Dermis microvascular lymphatic vessel endothelial cell (primary cell): ENCODE measurements around the gene SBF1. TPM values are rescaled to one million over a fixed set of nuclear protein-coding genes. Genes with fewer than 3 reads are reported as not detected.

ENCODE experiments used
- DNase-seq, 2 donors: peaks; one replicate each; pipeline versions ENCODE4 v3.0.0 to v3.0.0-alpha.2; 2010; ENCODE audit warnings: low read depth in 2 of 2
- total RNA-seq: library from RNA; depleted of rRNA; stranded (reverse); fragments of >200 nt; gene quantifications from 2 replicates; pipeline ENCODE4 v1.2.1, GENCODE V29; 2014

The SBF1 gene
- total RNA-seq, 1 donor from 2014 or later: 26.7 TPM

DNA sequence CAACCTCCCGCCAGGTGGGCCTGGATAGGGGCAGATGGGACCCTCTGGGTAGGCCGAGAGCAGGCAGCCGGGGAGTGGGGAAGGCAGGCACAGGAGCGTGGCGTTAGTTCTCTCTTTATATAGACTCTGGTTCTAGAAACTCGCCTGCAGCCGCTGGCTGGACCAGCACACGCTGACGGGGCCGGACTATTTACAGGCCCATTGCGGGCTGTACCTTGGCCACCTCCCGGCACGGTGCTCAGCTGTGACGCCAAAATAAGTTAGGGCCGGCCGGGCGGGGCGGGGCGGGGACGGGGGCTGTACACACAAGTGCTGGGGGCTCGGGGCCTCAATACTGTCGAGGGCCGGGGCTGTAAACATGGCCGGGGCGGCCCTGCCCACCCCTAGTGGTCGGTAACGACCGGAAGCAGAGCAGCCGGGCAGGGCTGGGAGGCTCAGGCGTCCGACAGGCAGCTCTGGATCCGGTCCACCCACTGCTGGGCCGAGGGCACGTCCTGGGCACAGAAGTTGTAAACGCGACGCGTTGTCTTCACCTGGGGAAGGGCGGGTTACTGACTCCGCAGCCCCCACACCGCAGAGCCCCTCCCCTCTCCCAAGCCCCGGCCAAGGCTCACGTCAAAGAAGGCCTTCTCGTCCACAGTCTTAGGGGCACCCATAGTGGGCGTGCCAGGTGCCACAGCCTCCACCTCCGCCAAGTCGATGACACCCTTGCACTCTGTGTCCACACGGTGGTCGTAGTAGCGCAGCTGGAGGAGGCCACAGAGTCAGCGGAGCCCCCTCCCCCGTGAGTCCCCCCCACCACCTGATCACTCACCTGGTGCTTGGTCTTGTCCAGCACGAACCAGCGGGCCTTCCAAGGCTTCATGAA, 27.9 kb downstream of the SBF1 start:
- no peak for DNase-seq

DNA sequence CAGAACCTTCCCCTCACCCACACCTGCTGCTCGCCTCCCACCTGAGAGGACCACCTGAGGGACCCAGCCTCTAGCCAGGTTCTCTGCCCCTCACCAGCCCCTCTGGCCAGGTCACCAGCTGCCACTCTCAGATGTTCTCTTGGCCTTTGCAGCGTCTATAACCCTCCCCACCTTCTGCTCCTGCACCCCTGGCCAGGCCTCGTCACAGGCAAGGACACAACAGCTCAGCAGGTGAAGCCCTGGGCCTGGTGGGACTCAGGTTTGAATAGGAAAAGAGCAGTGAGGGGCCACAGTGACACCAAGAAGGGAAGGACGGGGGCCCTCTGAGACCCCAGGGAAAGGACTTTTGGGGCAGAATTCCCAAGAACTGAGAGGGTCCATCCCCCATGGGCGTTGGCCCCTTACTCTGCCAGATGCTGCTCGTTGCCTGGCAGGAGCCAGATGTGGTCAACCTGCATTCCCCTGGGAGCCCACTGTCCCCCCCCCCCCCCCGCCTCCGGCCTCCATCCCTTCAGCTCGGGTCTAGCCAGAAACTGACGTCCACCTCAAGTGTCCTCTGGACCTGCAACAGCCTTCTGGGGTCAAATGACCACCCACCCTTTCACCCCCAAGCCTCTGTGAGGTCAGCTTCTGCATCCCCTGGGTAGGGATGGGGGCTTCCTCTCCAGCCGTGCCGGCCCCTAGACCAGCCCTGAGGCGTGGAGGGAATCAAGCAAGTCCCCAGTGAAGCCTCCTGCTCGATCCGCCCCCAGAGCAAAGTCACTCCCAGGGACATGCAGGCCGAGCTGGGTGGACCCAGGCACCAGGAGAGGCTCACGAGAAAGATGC, 28.7 kb downstream of the SBF1 start:
- DNase-seq: no peak

DNA sequence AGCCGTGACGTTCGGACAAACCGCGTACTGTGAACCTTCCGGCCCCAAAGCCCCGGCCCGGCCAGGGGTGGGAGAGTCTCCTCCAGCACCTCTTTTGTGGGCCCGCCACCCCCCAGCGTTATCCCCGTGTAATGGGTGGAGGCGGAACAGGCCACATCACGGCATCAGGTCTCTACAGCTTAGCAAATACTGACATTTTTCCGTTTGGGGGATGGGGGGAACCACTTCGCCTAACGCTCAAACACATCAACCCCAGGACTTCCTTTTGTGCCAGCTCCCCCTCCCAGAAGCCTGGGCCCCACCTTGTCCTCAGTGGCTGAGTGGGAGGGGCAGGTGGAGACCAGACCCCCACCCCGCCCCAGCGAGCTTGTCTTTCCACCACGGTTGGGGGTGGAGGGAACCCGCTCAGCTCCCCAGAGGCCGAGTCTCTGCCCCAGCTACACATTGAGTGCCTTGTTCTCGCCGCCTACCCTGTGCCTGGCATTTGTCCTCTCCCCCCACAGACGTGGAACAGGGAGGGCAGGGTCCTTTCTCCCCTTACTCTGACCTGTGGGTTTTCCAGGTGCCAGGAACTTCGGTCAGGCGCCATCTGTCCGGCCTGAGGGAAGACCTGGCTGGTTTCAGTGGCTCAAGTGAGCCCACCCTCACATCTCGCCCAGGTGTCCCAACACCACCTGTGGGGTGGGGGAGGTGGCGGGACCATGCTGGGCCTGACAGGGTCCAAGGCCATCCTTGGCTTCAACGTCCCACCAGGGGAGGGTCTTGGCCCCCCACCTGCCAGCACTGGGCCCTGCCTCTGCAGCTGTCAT, 29.6 kb downstream of the SBF1 start:
- DNase-seq: no peak

DNA sequence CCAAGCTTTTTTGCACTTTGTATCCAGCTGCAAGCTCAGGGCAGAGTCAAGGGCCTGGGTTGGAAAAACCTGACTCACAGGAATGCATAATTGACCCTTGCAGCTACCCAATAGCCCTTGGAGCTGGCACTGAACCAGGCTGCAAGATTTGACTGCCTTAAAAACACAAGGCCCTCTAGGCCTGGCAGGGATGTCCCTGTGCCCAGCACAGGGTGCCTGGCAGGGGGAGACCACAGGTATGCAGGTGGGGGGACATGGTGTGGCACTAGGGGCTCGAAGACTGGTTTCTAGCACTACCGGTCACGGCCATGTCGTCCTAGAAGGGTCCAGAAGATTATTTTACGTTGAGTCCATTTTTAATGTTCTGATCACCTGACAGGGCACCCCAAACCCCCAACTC, 30.2 kb downstream of the SBF1 start:
- DNase-seq: peak in 1 of 2 donors; percentile 54

DNA sequence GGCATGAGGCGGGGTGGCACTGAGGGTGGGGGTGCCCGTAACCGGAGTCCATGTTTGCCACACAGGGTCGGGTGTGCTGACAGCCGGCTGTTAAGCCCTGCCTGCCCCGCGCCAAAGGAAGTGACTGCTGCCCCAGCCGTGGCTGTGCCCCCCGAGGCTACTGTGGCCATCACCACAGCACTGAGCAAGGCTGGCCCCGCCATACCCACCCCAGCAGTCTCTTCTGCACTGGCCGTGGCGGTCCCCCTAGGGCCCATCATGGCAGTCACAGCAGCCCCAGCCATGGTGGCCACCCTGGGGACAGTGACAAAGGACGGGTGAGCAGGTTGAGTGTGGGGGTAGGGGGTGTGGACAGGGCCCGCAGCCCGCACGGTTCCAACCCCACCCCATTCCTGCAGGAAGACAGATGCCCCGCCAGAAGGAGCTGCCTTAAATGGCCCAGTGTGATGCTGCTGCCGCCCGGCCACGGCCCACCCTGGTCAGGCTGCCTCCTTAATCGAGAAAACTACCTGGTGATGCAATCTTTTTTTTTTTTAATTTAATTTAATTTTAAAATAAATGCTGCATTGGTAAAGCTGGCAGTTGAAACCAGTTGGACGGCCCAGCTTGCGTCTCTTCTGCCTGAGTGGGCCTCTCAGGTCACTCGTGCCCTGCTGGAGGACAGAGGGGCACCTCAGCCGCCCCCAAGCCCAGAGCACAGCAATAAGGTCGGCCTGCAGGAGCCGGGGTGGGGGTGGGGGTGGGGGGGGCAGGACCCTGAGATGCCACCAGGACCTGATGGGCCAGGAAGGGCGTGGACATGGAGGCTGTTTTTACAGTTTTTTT, 30.8 kb downstream of the SBF1 start:
- DNase-seq: no peak

DNA sequence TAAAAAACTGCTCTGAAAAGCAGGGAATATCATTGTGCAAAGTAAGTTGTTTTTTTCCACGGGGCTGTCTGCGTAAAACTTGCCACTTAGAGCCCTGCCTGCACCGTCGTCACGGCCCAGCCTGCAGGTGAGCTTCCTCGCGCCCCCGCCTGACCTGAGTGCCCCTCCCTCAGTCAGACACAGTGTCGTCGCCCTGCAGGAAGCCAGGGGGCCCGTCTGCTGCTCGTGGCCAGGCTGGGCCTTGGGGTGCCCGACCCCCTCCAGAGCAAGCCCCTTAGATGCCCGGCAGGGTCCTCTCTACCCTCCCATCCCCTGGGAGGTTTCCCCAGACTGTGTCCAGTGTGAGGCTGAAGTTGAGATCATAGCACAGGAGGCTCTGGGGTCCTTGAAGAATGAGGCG, 31.6 kb downstream of the SBF1 start:
- no peak for DNase-seq

DNA sequence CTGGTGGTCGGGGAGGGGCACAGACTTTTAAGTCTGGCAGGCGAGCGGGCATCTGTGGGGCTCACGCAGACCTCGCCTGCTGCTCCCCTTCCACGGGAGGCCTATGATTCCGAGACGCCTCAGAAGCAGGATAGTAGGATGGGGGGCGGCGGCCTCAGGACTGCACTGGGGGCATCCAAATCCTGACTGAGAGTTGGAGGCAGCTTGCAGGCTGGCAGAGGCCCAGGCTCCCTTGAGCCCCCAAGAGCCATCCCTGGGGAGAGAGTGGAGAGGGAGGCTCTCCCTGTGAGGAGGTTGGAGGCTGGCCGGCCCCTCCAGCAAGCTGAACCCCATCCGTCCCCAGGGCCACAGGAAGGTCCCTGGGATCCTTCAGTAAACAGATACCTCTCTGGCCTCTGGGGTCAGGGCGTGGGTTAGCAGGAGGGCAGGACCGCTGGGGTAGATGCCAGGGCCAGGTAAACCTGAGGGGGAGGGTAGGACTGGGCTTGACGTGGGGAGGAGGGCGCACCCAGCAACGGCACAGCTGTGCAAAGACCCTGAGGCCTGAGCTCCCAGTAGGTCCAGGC, 33.3 kb downstream of the SBF1 start:
- DNase-seq: no peak

DNA sequence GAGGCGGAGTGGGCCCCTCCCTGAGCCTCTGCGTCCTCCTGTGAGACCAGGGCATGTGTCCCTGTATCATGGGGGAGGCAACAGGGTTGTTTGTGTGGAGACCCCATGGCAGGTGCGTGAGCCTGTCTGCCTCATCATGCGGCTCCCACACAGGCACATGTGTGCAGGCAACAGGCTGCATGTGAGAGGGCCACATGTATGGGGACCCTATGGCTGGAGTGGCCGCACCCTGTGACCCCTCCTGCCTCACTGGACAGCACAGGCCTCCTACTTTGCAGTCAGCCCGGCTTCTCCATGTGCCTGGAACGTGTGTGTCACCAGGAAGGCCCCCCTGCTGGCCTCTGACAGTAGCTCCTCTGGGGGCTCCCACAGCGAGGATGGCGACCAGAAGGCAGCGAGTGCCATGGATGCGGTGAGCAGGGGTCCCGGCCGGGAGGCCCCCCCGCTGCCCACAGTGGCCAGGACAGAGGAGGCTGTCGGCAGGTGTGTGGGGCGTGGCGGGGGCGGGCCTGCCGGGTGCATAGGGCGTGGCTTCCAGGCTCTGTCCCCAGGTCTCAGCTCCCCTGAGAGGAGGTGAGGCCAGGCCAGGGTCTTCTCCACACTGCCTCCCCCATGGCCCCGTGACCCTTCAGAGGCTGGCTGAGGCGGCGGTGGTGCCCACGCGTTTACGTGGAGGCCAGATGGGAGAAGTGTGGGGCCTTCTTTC, 34.1 kb downstream of the SBF1 start:
- no peak for DNase-seq

DNA sequence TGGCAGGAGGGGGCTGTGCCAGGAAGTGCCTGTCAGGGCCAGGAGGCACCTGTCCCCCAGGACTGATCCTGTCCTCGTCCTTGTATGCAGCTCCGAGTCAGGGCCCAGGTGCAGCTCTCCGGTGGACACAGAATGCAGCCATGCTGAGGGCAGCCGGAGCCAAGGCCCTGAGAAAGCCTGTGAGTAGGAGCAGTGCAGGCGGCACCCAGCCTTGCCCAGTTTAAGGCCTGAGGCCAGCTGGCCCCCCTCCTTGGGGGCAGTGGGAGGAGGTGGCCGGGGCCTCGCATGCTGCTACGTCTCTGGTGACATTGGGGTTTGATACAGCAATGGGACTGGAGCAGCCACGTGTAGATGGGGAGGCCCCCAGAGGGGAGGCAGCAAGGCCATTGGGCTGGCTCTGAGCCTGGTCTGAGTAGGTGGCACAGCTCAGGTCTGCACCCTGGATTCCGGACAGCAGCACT, 34.9 kb downstream of the SBF1 start:
- no peak for DNase-seq

DNA sequence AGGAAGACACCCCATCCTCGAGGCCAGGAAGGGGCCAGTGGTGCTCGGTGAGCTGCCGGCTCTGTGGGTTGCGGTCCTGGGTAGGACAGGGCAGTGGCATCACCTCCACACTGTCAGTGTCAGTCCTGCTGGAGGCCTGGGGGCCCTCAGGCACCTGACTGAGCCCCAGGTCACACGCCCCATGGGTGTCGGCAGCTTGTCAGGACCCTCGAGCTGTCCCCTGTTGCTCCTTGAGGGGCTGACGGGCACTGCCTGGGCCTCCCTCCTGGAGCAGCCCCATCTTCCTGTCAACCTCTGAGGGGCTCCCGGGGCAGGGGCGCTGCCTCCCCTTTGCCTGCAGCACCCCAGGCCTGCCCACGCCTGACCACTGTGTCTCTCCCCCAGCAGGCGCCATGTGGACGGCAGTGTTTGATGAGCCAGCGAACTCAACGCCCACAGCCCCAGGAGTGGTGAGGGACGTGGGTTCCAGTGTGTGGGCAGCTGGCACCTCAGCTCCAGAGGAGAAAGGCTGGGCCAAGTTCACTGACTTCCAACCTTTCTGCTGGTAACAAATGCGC, 35.4 kb downstream of the SBF1 start:
- DNase-seq: no peak

DNA sequence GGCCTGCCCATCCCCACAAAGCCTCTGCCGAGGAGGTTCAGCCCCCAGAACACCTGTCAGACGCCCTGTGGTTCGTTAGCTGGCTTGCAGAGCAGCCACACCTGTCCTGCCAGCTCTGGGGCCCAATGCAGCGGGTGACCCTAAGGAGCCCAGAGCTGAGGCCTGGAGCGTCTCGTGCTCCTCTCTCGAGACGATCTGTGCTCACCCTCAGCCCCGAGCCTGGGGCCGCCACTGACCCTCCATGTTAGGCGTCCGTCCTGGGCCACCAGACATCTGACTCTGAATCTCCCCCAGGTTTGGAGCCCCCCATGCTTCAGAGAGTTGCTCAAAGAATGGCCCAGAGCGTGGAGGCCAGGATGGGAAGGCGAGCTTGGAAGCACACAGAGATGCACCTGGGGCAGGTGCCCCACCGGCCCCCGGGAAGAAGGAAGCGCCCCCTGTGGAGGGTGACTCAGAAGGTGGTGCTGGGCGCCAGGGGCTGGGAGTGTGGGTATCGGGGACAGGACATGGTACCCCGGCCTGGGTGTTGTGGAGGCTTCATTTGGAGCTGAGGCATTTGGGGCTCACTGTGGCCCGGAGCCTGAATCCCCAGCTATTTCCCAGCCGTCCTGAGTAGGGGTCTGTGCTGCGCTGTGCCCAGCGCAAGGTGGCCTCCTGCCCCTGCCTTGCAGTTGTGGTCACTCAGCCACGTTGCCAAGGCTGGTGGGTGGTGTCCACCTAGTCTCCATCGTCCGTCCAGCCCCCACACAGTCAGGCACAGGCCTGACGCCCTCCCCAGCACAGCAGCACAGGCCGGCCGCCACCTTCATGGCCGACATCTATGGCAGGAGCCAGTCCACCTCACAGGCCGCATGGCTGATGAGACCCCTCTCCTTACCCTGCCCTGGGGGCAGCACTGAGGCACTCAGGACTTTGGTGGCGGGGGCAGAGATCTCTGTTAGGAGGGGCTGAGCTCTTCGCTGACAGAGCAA, 36.2 kb downstream of the SBF1 start:
- no peak for DNase-seq

DNA sequence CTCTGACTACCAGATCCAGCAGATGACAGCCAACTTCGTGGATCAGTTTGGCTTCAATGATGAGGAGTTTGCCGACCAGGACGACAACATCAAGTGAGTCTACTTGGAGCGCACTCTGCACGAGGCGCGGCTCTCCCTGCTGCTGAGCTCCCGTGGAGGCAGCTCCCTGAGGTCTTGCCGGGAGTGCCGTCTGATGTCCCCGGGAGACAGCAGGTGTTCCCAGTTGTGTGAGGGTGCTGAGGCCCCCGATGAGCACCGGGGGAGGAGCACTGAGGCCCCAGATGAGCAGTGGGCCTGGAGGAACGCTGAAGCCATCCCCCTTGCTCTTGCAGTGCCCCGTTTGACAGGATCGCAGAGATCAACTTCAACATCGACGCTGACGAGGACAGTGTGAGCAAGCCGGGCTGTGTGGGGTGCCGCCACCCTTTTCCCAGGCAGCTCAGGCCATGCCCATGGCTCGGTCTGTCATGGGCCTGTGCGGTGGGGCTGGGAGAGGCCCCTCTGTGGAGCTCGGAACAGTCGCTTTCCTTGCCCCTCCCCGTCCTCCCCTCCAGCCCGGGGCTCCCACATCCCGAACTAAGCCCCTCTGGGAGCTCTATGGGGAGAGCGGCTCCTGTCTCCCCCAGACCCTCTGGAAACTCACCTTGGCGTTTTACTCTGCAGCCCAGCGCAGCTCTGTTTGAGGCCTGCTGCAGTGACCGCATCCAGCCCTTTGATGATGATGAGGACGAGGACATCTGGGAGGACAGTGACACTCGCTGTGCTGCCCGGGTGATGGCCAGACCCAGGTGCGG, 37.1 kb downstream of the SBF1 start:
- DNase-seq: no peak

DNA sequence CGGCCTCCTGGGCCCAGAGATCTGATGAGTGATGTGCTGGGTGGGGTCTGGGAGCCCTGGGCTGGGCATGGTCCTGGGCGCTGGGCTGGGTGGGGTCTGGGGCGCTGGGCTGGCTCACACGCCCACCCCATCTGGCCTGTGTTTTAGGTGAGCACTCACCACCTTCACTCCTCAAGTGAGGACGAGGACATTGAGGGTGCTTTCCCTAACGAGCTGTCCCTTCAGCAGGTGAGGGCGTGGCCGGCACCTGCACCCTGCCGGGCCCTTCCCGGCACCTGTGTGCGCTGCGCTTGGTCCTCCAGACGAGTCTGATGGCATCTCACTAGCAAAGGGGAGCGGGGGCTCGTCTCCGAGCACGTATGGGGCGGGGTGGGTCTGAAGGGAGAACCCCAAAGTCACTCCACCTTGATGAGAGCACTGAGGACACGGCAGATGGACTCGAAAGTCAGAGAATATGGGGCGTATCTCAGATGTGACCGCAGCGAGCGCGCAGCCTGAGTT, 37.9 kb downstream of the SBF1 start:
- no peak for DNase-seq

DNA sequence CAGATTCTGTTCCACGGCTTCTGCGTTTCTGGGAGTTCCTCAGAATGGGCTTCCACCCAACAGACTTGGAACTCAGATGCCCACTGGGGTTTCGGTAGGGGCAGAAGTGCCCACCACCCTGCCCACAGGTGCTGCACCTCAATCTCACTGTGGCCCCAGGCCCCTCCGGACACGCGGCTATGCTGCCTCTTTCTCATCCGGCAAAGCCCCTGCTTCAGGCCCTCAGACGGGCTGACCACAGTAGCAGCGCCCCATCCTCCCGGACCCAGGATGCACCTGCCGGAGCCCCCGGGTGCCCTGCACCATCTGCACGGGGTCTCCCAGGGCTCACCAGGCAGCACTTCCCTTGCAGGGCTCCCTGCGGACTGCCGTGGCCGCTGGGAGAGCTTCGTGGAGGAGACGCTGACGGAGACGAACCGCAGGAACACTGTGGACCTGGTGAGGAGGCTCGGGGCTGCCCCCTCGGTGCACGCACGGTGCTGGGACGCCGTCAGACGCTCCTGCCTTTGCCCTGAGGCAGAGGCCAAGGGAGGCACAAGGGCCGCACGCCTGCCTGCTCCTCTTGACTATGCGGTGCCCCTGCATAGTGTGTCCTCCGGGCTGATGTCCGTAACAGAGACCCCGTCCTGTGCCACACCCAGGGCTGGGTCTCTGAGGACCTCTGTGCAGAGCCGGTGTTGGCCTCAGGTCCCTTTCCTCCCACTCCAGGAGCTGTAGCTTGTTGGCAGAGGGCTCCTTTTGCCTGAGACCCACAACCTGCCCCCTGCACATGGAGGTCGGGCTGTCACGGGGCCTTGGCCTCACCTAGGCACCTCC, 38.6 kb downstream of the SBF1 start:
- DNase-seq: no peak

DNA sequence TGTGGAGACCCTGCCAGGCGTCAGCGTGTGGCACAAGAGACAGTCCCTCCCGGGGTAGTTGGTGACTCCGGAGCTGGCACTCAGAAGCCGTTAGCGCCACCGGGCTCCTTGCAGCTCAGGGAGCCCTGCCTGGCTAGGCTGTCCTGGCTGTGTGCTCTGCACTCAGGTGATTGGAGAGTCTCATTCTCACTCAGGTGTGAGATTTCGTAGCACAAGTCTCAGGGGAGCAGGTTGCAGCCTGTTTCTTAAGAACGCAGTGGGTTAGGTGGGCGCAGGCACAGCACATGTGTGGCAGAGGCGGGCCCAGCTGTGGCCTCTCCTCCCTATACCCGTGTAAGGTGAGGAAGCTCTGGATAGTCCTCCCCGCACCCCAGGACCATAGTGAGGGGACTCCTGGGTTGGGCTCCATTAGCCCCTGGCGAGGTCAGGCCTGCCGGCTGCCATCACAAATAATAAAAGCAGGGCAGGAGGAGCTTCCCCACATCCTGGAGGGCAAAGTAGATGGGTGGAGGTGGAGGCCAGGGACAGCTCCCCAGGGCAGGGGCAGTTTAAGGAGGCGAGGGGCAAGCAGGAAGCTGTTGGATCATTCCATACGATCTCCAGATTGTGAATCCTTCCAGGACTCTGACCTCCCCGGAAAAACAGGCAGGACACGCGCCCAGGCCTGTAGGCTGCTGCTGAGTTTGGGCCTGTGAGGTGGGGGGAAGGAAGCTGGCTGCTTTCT, 39.4 kb downstream of the SBF1 start:
- no peak for DNase-seq

DNA sequence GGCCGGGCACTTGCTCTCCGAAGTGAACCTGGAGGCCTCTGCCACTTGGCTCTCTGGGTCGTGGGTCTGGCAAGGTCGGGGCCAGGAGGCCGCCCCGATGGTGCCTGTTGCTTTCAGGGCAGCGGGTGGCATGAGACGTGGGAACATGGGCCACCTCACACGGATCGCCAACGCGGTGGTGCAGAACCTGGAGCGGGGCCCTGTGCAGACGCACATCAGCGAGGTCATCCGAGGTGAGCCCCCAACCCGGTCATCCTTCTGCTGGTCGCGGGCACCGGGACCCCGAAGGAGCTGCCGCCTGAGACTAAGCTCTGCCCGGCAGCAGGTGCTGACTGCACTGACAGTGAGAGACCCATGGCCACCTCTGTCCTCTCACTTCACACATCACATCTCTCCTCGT, 40.0 kb downstream of the SBF1 start:
- DNase-seq: no peak
